Measurements from ENCODE around the gene IAPP.
"Not testable (repeated sequence)": the region's sequence is repeated elsewhere in the genome, so short reads cannot be mapped to it uniquely, and the experiment has no call there.

The IAPP gene

GRCh38 chr12:21370845-21371449 lies 1.8 kb upstream of the IAPP start:
- no peak overlapping the region for H3K4me3 ChIP-seq (ENCODE audit: low read depth, low read length)

- H3K4me3 ChIP-seq (ENCODE audit: low read depth, low read length), result no peak overlapping the region
Observed at GRCh38 chr12:21379218-21379617, 6.5 kb downstream of the IAPP start.

GRCh38 chr12:21381320-21381719 lies 8.6 kb downstream of the IAPP start:
- H3K4me3 ChIP-seq (ENCODE audit: low read depth, low read length), result not testable (repeated sequence)

- H3K4me3 ChIP-seq (ENCODE audit: low read depth, low read length), result no peak overlapping the region
Observed at GRCh38 chr12:21384261-21384660, 11.6 kb downstream of the IAPP start.

- no peak overlapping the region for H3K4me3 ChIP-seq (ENCODE audit: low read depth, low read length)
Observed at GRCh38 chr12:21387174-21387573, 14.5 kb downstream of the IAPP start.

GRCh38 chr12:21392384-21392783 lies 19.7 kb downstream of the IAPP start:
- H3K4me3 ChIP-seq (ENCODE audit: low read depth, low read length), result no peak overlapping the region

- not testable (repeated sequence) for H3K4me3 ChIP-seq (ENCODE audit: low read depth, low read length)
Observed at GRCh38 chr12:21394828-21395626, 22.3 kb downstream of the IAPP start.

GRCh38 chr12:21413369-21414277 lies 40.9 kb downstream of the IAPP start:
- no peak overlapping the region for H3K4me3 ChIP-seq (ENCODE audit: low read depth, low read length)

- no peak overlapping the region for H3K4me3 ChIP-seq (ENCODE audit: low read depth, low read length)
Observed at GRCh38 chr12:21416511-21417121, 43.9 kb downstream of the IAPP start.

GRCh38 chr12:21418398-21418797 lies 45.7 kb downstream of the IAPP start:
- not testable (repeated sequence) for H3K4me3 ChIP-seq (ENCODE audit: low read depth, low read length)

- not testable (repeated sequence) for H3K4me3 ChIP-seq (ENCODE audit: low read depth, low read length)
Observed at GRCh38 chr12:21419009-21419699, 46.5 kb downstream of the IAPP start.

GRCh38 chr12:21428241-21428640 lies 55.5 kb downstream of the IAPP start:
- no peak overlapping the region for H3K4me3 ChIP-seq (ENCODE audit: low read depth, low read length)

Measured in iPS-11a (cell line).